Osteoblast (primary cell): Measurements from ENCODE around the gene HTATIP2. TPM values are rescaled to one million over a fixed set of nuclear protein-coding genes. Genes with fewer than 3 reads are reported as not detected.
A peak's percentile ranks its signal among the peaks of the same experiment; 100 is the strongest.

ENCODE experiments used
- DNase-seq: peaks from one replicate; pipeline ENCODE4 v3.0.0; 2011; ENCODE audit warnings: low spot score, mixed read lengths; ENCODE audit not compliant: insufficient read length; ENCODE audit errors: missing footprints
- H2AFZ ChIP-seq: 2 replicates; pipeline ENCODE4 v1.6.0; 2011; ENCODE audit warnings: mild to moderate bottlenecking, low read length
- H3K27ac ChIP-seq: 2 replicates; pipeline ENCODE4 v1.5.1; 2011; ENCODE audit warnings: mild to moderate bottlenecking, low read depth, low read length, moderate library complexity
- H3K27me3 ChIP-seq: 2 replicates; pipeline ENCODE4 v1.6.0; 2012; ENCODE audit warnings: mild to moderate bottlenecking, control low read depth, inconsistent platforms, low read length, moderate library complexity; ENCODE audit not compliant: insufficient read depth
- H3K36me3 ChIP-seq: 2 replicates; pipeline ENCODE4 v1.5.1; 2011; ENCODE audit warnings: mild to moderate bottlenecking, low read length, control low read depth, moderate library complexity; ENCODE audit not compliant: insufficient read depth
- H3K4me1 ChIP-seq: 2 replicates; pipeline ENCODE4 v1.5.1; 2011; ENCODE audit warnings: mild to moderate bottlenecking, low read length, control low read depth, moderate library complexity; ENCODE audit not compliant: insufficient read depth
- H3K4me2 ChIP-seq: 2 replicates; pipeline ENCODE4 v1.6.0; 2011; ENCODE audit warnings: mild to moderate bottlenecking, low read length; ENCODE audit not compliant: insufficient read depth
- H3K4me3 ChIP-seq: fragments of 200-600 bp; sonication (generic); 3 replicates; pipeline ENCODE4 v1.5.1; 2012; ENCODE audit warnings: mild to moderate bottlenecking, low read length, inconsistent platforms; ENCODE audit not compliant: insufficient read depth
- H3K79me2 ChIP-seq: 2 replicates; pipeline ENCODE4 v1.6.0; 2012; ENCODE audit warnings: mild to moderate bottlenecking, low read length, control low read depth, inconsistent platforms; ENCODE audit not compliant: insufficient read depth
- H3K9me3 ChIP-seq: 2 replicates; pipeline ENCODE4 v1.5.1; 2011; ENCODE audit warnings: low read depth, low read length, control low read depth
- H4K20me1 ChIP-seq: 2 replicates; pipeline ENCODE4 v1.6.0; 2012; ENCODE audit warnings: mild to moderate bottlenecking, low read length, control low read depth; ENCODE audit not compliant: insufficient read depth
- total RNA-seq: library from RNA; depleted of rRNA; stranded (reverse); fragments of >200 nt; gene quantifications from 2 replicates; pipeline ENCODE4 v1.2.3, GENCODE V29; 2012
- TF ChIP-seq, protein P1 (sequence below): IDR thresholded peaks from 2 replicates; pipeline ENCODE4 v1.5.1; 2011; ENCODE audit warnings: mild to moderate bottlenecking, low read depth, low read length, moderate library complexity; ENCODE audit errors: extremely low read depth

HTATIP2 gene
- total RNA-seq, 1 donor, result 46.3 TPM

DNA sequence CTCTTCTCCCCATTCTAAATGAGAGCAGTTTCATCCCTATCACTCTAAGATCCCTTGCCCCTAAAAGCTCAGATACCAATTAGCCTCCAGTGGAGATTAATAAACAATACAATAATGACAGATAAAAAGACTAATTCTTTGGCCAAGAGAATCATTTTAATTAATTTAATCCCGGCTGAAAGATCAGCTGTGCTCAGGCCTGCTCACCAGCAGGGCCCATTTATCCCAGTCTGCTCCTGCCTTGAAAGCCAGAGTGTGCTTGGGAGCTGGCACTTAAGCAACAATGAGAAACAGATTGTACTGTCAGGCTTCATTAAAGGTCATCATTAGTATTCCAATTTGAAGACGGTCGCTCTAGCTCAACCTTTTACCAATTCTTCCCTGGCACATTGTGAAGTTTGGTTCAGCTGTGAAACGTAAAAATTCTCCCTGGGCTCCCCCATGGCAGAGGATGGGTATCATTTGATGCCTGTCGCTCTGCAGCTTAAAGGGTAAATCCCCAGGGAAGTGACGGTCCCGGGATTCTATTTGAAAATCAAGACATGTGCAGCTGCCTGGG is 36.1 kb upstream of the HTATIP2 start:
- Histone ChIP-seq H3K4me1 (no peaks in the 10 kb centered on the region), H3K27ac (no peak overlapping the region), H2AFZ (no peak overlapping the region), H3K27me3 (peaks cover 15% of the 10 kb centered on the region), H3K79me2 (no peaks in the 10 kb centered on the region), H4K20me1 (no peaks in the 10 kb centered on the region), H3K36me3 (no peaks in the 10 kb centered on the region), H3K4me2 (no peak overlapping the region), H3K4me3 (no peak overlapping the region), H3K9me3 (no peaks in the 10 kb centered on the region)
- DNase-seq, result no peak
- TF ChIP-seq, protein P1, sequence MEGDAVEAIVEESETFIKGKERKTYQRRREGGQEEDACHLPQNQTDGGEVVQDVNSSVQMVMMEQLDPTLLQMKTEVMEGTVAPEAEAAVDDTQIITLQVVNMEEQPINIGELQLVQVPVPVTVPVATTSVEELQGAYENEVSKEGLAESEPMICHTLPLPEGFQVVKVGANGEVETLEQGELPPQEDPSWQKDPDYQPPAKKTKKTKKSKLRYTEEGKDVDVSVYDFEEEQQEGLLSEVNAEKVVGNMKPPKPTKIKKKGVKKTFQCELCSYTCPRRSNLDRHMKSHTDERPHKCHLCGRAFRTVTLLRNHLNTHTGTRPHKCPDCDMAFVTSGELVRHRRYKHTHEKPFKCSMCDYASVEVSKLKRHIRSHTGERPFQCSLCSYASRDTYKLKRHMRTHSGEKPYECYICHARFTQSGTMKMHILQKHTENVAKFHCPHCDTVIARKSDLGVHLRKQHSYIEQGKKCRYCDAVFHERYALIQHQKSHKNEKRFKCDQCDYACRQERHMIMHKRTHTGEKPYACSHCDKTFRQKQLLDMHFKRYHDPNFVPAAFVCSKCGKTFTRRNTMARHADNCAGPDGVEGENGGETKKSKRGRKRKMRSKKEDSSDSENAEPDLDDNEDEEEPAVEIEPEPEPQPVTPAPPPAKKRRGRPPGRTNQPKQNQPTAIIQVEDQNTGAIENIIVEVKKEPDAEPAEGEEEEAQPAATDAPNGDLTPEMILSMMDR, result no peak

DNA sequence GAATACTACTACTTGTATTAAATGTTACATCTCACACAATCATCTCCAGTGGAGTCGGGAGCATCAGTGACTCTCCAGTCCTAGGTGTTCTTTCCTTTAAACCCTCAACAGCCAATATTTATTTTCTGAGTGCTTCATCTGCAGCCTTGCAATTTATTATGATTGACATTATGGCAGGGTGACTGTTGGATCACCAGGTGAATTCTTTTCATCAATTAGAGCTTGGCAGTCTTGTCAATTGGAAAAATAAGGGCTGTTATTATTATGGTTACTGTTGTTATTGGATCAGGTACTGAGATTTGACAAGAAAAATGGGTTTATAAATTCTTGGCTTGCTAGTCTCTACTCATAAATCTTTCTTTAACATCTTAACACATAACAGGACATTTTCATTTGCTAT is 27.5 kb upstream of the HTATIP2 start:
- Histone ChIP-seq H3K9me3 (no peaks in the 10 kb centered on the region), H3K79me2 (no peaks in the 10 kb centered on the region), H3K4me3 (no peak overlapping the region), H3K27me3 (peaks cover 29% of the 10 kb centered on the region), H3K36me3 (no peaks in the 10 kb centered on the region), H4K20me1 (no peaks in the 10 kb centered on the region), H3K4me2 (no peak overlapping the region), H3K27ac (no peak overlapping the region), H2AFZ (no peak overlapping the region), H3K4me1 (no peaks in the 10 kb centered on the region)
- TF ChIP-seq, protein P1, result no peak
- no peak for DNase-seq

DNA sequence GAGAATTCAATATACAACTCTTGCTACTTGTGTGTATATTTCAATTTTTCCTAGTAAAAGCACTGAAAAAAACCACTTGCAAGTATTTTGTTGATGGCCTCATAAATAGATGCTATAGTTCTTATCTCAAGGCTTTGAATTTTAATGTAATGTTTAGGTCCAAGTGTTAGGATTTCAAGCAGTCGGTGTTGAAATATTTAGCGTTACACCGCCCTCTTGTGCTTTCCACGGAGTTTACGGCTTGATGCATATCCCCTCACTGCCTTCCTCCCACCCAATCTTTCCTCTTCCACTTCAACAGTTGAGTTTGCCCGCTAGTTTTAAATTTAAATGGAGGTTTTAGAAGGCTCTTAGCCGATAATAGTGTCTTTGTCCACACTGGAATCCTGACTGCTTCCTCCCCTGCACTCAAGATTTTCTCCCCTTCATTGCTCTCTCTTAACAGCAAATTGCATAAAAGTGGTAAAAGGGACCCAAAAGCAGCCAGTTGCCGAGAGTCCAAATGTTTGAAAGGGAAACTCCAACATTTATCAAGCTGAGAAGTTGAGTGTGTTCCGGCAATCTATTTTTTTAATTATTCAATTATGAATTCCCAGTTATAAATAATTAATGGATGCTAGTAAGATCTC is 25.9 kb upstream of the HTATIP2 start:
- H3K27me3 ChIP-seq, result peaks cover 41% of the 10 kb centered on the region

More for the DNA sequence above, 25.9 kb upstream of the HTATIP2 start:
- no peak overlapping the region for H3K4me3 ChIP-seq
- H3K27ac ChIP-seq, result no peak overlapping the region
- H3K36me3 ChIP-seq, result no peaks in the 10 kb centered on the region
- peak; percentile 73 for DNase-seq
- H3K79me2 ChIP-seq, result no peaks in the 10 kb centered on the region
- H3K4me1 ChIP-seq, result no peaks in the 10 kb centered on the region
- H3K4me2 ChIP-seq, result no peak overlapping the region
- no peaks in the 10 kb centered on the region for H3K9me3 ChIP-seq
- no peak overlapping the region for H2AFZ ChIP-seq
- TF ChIP-seq, protein P1, result peak; percentile 42
- H4K20me1 ChIP-seq, result no peaks in the 10 kb centered on the region
